GM12878 (cell line): ENCODE measurements around the gene CCND2.

Source experiments
- CBFB ChIP-seq: IDR thresholded peaks from 2 replicates; pipeline ENCODE4 v1.6.1; 2016; ENCODE audit warnings: antibody characterized with exemption, low read depth
- SMC3 ChIP-seq: IDR thresholded peaks from 2 replicates; pipeline ENCODE4 v1.6.1; 2011; ENCODE audit warnings: low read length, improper control_type of control experiment, borderline replicate concordance

GRCh38 chr12:4296751-4297150 is 23.2 kb downstream of the CCND2 start:
- no peak for TF ChIP-seq SMC3
- TF ChIP-seq CBFB, result no peak
